GM21737 (cell line): ENCODE measurements around the gene DHX57.
"Not testable (repeated sequence)": the region's sequence is repeated elsewhere in the genome, so short reads cannot be mapped to it uniquely, and the experiment has no call there.

Experiments
- ATAC-seq: cut with Tn5 transposase; IDR thresholded peaks from one replicate; pipeline ENCODE4 v1.9.1; 2021; ENCODE audit warnings: mild to moderate bottlenecking, moderate library complexity; ENCODE audit not compliant: unreplicated experiment

Gene DHX57

DNA sequence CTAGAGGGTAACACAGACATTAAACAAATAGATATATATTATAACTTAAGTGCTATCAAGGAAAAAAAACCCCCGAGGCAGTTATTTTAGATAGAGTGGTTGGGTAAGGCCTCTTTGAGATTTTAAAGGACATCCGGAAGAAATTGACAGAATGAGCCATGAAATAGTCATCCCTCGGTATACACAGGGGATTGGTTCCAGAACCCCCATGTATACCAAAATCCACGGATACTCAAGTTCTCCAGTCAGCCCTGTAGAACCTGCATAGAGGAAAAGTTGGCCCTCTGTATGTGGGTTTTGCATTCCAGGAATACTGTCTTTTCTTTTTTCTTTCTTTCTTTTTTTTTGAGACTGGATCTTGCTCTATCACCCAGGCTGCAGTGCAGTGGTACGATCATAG, 2.0 kb downstream of the DHX57 start:
- no peak for ATAC-seq

DNA sequence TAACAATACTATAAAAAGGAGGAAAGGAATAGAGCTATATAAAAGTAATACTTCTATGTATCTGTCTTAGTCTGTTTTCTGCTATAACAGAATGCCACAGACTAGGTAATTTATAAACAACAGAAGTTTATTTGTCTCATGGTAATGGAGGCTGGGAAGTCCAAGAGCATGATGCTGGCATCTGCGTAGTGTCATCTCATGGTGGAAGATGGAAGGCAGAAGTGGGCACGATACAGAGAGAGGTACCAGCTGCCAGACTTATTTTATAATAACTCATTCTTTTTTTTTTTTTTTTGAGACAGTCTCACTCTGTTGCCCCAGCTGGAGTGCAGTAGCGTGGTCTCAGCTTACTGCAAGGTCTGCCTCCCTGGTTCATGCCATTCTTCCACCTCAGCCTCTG, 4.3 kb downstream of the DHX57 start:
- no peak for ATAC-seq

DNA sequence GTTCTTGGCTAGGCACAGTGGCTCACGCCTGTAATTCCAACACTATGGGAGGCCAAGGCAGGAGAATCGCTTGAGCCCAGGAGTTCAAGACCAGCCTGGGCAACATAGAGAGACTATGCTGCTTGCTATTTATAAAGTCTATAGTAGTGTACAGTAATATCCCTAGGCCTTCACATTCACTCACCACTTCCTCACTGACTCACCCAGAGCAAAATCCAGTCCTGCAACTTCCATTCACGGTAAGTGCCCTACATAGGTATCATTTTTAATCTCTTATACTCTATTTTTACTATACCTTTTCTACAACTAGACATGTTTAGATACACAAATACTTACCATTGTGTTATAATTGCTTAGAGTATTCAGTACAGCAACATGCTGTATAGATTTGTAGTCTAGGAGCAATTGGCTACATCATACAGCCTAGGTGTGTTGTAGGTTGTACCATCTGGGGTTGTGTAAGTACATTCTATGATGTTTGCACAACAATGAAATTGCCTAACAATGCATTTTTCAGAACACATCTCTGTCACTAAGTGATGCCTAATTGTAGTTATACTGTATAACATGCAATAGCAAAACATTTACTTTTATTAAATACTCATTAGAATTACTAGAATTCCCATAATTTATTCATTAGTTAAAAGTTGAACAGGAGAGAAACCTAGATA, 8.8 kb downstream of the DHX57 start:
- ATAC-seq: no peak

DNA sequence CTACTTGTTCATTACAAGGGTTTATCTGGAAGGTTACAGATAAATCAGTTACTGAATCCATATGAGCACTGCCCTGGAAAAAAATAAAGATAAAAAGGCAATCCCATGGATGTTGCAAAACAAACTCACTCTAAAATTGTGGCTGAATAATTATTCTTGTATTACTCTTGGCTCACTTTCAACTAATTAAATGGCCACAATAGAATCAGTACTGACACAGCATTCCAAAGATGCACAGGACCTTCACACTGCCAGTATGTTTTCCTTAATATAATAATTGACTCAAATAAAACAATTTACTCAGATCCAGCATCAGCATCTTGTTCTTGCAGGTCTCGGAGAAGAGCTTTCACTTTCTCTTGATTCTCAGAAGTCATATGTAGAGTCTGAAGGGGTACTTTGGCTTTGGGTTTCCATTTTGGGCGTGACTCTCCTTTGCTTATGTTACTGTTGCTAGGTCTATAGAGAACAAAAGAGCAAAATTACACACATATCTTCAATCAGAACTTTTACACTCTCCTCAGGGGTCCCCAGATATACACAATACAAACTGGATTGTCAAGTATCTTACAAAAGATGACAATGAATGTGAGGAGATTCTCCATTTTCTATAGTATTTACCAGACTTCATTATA, 12.6 kb downstream of the DHX57 start:
- no peak for ATAC-seq

DNA sequence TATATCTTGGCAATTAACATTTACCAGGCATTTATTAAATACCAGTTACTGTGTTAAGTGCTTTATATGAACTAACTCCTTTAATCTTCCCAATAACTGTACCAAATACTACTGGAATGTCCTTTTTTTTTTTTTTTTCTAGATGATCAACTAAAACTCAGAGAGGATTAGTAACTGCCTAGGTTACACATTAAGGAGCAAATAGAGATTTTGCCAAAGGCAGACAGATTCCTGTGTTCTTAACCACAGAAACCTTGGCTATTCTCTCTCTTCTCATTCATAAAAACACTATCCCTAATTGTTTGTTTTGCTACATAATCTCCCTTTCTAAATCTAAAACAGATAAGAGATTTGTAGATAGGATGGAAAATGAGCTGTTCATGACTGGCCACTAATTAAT, 13.3 kb downstream of the DHX57 start:
- ATAC-seq: no peak

DNA sequence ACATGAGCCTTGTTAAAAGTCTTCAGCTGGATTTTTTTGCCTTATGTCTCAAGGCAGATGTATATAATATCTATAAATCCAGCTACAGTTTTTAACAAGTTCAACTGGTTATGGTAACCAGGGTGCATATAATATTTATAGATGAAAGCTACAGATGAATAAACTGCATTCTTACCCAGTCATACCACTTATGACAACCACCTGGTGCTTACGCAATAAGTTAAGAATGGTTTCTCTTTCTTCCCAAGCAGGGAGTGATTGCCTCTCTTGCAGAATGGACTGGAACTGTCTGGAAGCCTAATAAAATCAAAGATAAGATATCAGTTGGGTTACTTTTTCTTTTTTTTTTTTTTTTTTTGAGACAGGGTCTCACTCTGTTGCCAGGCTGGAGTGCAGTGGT, 19.6 kb downstream of the DHX57 start:
- no peak for ATAC-seq

- ATAC-seq: peak; percentile 85
These were observed 25.7 kb downstream of the DHX57 start for GRCh38 chr2:38850045-38850444.

DNA sequence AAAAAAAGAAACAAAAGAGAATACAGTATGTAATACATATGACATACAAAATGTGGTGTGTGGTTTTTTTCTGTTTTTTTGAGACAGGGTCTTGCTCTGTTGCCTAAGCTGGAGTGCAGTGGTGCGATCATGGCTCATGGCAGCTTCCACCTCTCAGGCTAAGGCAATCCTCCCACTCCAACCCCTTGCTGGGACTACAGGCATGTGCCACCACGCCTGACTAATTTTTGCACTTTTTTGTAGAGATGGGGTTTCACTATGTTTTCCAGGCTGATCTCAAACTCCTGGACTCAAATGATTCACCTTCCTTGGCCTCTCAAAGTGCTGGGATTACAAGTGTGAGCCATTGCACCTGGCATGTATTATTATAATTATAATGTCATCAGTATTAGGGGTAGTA, 38.9 kb downstream of the DHX57 start:
- ATAC-seq: no peak

DNA sequence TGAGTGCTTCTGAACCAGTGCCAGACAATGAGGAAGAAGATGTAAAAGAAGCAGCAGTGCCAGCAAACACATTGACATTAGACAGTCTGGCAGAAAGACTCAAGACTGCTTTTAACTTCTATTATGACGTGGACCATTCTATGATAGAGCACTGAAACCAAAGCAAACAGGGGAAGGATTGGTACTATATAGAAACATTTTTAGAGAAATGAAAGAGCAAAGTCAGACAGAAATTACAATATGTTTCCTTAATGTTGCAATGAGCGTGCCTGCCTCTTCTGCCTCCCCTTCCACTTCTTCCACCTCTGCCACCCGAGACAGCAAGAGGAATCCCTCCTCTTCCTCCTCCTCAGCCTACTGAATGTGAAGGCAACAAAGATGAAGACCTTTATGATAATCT, 39.7 kb downstream of the DHX57 start:
- peak; percentile 95 for ATAC-seq

GRCh38 chr2:38835015-38835601, 40.6 kb downstream of the DHX57 start:
- ATAC-seq: no peak

GRCh38 chr2:38830526-38831159, 45.1 kb downstream of the DHX57 start:
- no peak for ATAC-seq

DNA sequence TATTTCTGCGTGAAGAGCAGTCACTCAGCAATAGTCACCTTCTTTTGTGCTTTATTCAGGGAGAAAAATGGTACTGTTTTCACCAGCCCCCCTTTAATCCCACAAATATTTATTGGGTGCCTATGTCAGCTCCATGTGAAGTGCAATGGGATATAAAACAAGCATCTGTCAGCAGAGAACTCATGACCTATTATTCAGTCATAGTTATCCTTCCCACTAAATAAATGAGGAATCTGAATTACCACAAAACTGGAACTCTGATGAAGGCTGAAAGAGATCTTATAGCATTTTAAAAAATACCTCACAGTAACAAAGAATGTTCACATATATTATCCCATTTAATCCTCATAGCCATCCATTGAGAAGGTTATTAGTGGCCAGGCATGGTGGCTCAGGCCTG, 45.8 kb downstream of the DHX57 start:
- ATAC-seq: no peak

DNA sequence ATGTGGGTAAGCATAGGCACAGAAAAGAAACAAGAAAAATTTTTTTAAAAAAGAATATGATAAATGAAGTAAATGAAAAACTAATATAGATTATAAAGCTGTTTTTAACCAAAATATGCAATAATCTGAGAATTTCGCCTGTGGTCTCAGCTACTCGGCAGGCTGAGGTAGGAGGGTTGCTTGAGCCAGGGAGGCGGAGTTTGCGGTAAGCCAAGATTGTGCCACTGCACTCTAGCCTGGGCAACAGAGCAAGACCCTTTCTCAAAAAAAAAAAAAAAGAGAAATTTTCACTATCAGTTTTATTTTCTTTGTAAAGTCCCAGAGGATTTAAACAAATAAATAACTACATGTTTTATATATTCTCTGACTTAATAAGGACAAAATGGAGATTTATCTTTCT, 47.3 kb downstream of the DHX57 start:
- no peak for ATAC-seq

DNA sequence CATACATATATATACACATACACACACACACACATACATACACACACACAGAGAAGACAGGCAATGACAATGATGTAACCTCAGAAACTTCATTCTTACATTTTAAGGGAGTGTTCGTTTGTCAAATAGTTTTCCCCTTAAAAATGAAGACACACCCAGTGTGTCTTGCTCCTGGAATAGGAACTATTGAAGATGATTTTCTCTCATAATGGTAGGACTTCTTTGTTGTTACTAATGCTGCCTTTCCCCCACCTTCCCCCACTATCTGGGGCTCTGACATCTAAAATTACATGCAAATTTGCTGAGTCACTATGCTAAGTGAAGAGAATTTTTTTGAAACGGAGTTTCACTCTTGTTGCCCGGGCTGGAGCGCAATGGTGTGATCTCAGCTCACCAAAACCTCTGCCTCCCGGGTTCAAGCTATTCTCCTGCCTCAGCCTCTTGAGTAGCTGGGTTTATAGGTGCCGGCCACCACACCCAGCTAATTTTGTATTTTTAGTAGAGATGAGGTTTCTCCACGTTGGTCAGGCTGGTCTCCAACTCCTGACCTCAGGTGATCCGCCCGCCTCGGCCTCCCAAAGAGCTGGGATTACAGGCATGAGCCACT, 48.1 kb downstream of the DHX57 start:
- not testable (repeated sequence) for ATAC-seq

DNA sequence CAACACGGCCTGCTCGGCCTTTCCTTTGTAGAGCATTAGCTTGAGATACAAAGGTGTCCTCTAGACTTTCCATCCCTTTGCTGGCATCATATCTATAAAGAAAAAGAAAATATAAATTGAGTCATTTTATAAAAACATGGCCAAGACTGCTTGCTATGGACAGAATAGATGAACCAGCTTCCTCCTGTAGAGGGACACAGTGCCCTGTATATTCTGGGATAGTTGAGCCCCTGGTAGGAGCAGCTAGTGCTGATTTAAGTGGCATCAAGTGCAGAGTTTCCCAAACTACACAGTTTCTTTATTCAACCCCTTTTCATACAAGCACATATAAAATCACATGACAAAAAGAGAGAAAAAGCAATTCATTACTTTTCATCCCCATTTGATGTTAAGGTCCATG, 49.8 kb downstream of the DHX57 start:
- ATAC-seq: no peak

DNA sequence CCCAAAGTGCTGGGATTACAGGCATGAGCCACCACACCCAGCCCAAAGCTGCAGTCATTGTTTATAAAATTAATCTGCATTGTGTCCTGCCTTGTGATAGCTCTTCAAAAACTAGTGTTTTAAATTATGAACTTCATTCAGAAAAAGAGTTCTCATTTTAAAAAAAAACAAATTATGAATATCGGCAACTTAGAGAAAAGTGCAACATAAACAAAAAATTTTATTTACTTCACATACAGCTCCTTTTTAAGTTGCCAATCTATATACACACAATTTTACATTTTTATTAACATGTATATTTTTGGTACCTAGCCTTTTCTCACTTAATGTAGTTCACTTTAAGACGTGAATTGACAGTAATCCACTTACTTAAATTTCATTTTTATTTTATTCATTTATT, 50.8 kb downstream of the DHX57 start:
- no peak for ATAC-seq

GRCh38 chr2:38823386-38823785, 52.3 kb downstream of the DHX57 start:
- ATAC-seq: no peak

DNA sequence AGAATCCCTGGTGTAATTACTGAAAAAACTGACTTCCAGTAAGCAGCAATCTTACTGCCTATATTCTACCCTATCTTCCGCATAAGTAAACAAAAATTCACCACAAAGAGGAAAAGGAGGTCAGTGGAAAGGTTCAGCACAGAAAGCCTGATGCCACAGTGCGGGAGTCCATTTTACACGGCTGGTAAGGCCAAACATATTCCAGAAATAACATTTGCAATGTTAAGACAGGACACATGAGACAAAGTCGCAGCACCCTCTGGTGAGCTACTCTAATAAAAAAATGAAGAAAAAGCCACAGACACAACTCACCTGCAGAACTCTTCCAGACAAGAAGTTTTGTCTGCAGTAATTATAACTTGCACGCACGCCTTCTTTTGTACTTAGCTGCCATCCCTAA, 57.2 kb downstream of the DHX57 start:
- ATAC-seq: no peak

GRCh38 chr2:38815936-38816335, 59.8 kb downstream of the DHX57 start:
- ATAC-seq: no peak

DNA sequence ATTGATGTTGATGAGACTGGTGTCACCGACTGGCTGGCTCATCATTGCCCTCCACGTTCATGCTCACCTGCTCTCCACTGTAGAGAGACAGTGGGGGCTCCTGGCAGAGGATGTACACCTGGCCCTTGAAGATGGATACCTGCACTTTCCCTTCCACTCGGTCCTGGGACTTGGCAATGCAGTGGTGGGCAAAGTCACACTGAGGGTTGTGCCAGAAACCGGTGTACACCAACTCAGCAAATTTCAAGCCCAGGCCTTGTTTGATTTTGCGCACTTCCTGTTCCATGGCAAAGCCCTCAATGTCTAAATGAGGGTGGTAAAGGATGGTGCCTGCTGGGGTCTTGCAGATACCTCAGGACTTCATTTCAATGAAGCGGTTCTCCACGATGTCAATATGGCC, 65.2 kb downstream of the DHX57 start:
- ATAC-seq: no peak

- ATAC-seq: no peak
These were observed 67.1 kb downstream of the DHX57 start for GRCh38 chr2:38808677-38809076.

GRCh38 chr2:38806733-38807059, 69.0 kb downstream of the DHX57 start:
- no peak for ATAC-seq
